ENCODE results near the gene CHGA.

CHGA gene, protein sequence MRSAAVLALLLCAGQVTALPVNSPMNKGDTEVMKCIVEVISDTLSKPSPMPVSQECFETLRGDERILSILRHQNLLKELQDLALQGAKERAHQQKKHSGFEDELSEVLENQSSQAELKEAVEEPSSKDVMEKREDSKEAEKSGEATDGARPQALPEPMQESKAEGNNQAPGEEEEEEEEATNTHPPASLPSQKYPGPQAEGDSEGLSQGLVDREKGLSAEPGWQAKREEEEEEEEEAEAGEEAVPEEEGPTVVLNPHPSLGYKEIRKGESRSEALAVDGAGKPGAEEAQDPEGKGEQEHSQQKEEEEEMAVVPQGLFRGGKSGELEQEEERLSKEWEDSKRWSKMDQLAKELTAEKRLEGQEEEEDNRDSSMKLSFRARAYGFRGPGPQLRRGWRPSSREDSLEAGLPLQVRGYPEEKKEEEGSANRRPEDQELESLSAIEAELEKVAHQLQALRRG

DNA sequence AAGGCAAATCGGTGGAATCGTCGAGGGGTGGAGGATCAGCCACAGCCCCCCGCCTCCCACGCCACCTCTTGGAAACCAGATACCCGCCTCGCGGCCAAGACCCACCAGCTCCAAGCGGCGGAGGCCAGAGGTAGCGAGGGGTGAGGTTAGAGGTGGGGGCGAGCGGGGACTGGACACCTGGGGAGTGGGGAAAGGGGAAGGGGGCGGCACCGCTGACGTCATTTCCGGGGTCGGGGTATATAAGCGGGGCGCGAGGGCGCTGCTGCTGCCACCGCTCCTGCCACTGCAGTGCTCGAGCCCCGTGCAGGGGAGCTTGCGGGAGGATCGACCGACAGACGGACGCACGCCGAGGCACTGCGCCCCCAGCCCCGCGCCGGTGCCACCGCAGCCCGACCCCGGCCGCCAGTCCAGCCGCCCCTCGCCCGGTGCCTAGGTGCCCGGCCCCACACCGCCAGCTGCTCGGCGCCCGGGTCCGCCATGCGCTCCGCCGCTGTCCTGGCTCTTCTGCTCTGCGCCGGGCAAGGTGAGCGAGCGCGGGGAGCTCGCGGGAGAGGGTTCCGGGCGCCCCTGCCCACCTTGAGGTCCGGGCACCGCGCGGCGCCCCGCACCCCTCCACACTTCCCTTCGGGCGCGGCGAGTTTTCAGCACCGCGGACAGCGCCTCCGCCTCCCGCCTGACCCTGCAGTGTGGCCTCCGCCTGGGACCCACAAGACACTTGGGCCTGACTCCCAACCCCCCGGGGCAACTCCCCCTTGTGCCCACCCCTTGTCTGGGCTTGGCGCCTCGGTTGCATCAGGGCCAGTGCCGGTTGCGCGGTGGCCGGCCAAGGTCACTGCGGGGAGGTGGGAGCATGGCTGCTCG, at the start of gene CHGA:
TSS of gene CHGA (plus strand) at position 268 of the 861 bp plus-strand sequence. CDS start at position 478, 210 bp downstream.
- peaks cover 40% of the 10 kb centered on the region for H3K27me3 Mint-ChIP-seq
- peak within 1 kb of the TSS; percentile 23 for H3K4me3 Mint-ChIP-seq
- H3K9me3 Mint-ChIP-seq, result no peaks in the 10 kb centered on the region
- no peak within 1 kb of the TSS for H3K27ac Mint-ChIP-seq
- ATAC-seq, result peak; percentile 62
- peaks cover 25% of the 10 kb centered on the region for H3K4me1 Mint-ChIP-seq
- H3K36me3 Mint-ChIP-seq, result no peaks in the 10 kb centered on the region

DNA sequence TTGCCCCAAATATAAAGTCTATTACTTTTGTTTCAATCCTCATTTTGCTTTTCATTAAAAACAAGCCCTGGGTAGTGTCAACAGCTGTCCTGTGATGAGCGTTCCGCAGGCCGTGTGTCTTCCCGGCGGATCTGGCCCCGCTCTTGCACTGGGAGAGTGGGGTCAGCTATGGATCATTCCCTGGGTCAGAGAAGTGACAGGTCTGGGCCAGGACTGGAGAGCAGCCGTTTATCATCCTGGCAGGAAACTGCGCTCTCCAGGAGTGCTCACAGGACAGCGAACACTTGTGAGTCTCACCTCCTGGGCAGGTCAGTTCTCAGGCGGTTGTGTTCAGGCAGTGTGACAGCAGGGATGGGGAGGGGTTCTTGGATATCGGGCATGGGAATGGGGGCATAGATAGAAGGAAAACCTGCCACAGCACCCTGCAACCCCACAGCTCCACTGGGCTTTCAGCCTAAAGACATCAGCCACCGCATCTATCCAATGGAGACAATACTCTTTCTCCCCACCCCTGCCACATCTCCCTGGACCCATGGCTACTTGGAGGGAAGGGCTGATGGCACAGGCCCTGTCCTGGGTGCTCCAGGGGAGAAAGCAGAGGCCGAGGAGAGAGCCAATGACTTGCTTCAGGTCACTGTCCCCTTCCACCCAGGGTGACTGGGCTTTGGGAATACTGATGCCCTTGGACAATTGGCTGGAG, 47.8 kb upstream of the CHGA start:
- Mint-ChIP-seq H3K9me3 (no peaks in the 10 kb centered on the region), H3K27ac (no peak overlapping the region), H3K4me3 (no peak overlapping the region), H3K36me3 (no peaks in the 10 kb centered on the region), H3K4me1 (no peaks in the 10 kb centered on the region), H3K27me3 (peaks cover 39% of the 10 kb centered on the region)
- no peak for ATAC-seq

DNA sequence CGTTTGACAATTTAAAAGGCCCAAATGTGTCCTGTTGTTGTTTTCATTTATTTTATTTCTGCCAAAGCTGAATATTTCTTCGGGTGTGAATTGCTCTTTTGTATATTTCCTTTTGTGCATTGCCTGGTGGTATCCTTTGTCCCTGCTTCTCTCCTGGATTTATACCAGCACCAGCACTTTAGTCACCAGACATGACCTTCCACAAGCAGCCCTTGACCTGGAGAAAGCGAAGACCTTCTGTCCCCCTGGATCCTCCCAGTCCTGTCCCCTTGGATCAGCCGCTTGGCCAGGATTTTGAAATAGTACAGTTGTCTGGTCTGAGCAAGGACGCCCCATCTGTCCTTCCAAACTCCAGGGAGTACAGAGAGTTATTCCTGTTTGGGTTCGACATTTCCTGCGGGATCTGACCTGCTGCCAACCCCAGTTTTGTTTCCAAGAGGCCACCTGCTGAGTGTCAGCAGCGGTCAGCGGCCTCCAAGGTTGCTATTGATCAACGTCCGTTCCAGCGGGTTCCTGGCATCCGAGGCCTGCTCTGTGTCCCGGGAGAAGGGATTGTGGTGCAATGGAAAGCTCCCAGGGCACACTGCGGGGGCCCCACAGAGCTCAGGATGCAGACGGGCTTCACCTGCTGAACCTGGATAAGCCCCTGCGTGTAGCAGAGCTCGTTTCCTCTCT, 45.1 kb upstream of the CHGA start:
- H3K9me3 Mint-ChIP-seq, result no peaks in the 10 kb centered on the region
- H3K27ac Mint-ChIP-seq, result no peak overlapping the region
- no peak for ATAC-seq
- H3K36me3 Mint-ChIP-seq, result no peaks in the 10 kb centered on the region
- peaks cover 60% of the 10 kb centered on the region for H3K27me3 Mint-ChIP-seq
- no peaks in the 10 kb centered on the region for H3K4me1 Mint-ChIP-seq
- no peak overlapping the region for H3K4me3 Mint-ChIP-seq

DNA sequence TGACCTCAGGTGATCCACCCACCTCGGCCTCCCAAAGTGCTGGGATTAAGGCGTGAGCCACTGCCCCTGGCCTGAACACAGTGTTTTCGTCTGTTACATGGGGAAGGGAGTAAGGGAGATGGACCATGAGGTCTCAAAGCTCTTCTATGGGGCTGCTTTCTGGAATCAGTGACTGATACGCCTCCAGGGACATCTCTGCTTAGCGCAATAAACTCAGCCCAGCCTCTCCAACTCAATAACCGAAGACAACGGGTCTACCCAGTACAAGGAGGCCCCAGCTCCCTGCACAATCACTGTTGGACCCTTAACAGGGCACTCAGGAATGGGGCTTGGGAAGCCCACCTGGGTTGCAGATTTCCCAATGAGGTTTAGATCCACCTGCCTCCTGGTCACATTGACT, 42.6 kb upstream of the CHGA start:
- Mint-ChIP-seq H3K27ac (no peak overlapping the region), H3K27me3 (peaks cover 68% of the 10 kb centered on the region), H3K4me3 (no peak overlapping the region), H3K9me3 (peaks cover 3% of the 10 kb centered on the region), H3K36me3 (no peaks in the 10 kb centered on the region), H3K4me1 (no peaks in the 10 kb centered on the region)
- ATAC-seq, result no peak

DNA sequence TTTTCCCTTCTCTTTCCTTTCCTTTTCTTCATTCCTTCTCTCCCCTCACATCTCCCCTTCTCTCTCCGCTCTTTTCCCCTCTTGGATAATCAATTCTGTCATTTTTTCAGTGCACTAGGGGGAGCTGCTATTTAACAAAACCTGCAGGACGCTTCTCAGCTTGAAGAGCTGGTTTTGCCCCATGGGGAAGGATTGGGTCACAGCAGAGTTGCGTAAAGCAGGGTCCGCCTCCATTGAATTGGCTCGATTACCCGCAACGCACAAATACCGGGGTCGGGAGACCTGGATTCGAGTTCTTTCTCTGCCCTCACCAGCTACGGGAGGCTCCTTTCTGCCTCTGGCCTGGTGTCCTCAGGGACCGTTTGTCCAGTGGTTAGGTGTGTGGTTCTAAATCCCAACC, 42.1 kb upstream of the CHGA start:
- no peak for ATAC-seq
- Mint-ChIP-seq H3K27me3 (peaks cover 72% of the 10 kb centered on the region), H3K4me1 (no peaks in the 10 kb centered on the region), H3K27ac (no peak overlapping the region), H3K9me3 (peaks cover 3% of the 10 kb centered on the region), H3K36me3 (no peaks in the 10 kb centered on the region), H3K4me3 (no peak overlapping the region)

DNA sequence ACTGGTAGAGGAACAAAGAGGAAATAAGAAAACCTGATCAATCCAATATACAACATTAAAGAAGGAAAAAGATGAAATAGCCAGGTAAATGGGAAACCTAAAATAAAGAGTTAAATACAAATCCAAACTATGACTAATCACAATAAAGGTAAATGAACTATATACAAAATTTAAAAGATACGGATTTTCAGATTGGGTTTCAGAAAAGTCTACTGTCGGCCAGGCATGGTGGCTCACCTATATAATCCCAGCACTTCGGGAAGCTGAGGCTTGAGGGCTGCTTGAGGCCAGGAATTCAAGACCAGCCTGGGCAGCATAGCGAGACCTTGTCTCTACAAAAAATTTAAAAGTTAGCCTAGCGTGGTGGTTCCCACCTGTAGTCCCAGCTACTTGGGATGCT, 39.9 kb upstream of the CHGA start:
- Mint-ChIP-seq H3K27ac (no peak overlapping the region), H3K4me3 (no peak overlapping the region), H3K9me3 (peaks cover 7% of the 10 kb centered on the region), H3K27me3 (peaks cover 68% of the 10 kb centered on the region), H3K36me3 (no peaks in the 10 kb centered on the region), H3K4me1 (no peaks in the 10 kb centered on the region)
- no peak for ATAC-seq

DNA sequence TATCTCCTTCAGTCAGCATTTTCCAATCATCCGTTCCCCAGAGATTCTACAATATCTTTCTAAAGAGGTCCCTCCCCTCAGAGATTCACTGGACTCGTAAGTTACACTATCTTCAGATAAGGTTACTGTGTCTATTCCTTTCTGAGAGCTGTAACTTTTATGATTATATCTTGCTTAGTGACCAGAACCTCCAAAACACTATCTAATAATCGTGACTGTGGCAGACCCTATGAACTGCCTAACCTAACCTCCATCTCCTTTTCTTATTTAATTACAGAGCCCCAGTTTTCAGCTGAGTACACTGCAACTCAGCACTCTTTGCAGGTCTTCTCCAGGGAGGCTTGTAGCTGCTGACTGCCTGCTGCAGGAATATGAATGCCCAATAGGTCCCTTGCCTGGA, 38.5 kb upstream of the CHGA start:
- Mint-ChIP-seq H3K27me3 (peaks cover 63% of the 10 kb centered on the region), H3K9me3 (peaks cover 7% of the 10 kb centered on the region), H3K4me1 (no peaks in the 10 kb centered on the region)

DNA sequence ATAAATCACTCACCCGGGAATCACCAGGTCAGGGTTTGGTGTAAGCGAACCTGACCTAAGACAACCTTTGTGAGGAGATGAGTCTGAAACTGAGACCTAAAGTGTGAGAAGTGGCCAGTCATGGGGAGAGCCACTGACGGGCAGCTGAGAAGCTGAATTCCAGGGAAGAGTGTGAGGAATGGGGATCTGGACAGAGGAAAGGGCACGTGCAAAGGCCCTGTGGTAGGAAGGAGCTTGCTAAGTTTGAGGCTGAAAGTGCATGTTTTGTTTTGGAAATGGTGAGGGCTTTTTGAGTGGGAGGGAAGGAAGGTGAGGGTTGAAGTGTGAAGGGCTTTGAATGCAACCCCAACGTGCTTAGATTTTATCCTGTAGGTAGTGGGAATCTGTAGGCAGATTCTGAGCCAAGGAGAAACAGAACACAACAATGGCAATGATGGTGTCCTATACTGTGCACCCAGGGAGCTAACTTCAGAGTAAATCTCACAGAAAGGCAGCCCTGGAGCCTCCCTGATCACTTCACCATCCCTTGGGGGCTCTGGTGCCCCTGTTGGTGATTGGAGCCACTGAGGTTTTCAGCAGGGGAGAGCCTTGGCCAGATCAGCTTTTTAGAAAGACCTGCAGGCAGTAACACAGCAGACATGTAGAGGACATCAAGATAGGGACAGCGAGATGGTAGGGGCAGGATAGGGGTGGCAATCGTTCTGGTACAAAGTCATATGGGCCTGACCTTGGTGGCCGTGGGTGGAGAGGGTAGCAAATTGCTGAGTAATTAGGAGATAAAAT, 37.5 kb upstream of the CHGA start:
- H3K36me3 Mint-ChIP-seq, result no peaks in the 10 kb centered on the region
- H3K27me3 Mint-ChIP-seq, result peaks cover 52% of the 10 kb centered on the region
- H3K9me3 Mint-ChIP-seq, result peaks cover 7% of the 10 kb centered on the region
- ATAC-seq, result no peak
- no peaks in the 10 kb centered on the region for H3K4me1 Mint-ChIP-seq
- no peak overlapping the region for H3K4me3 Mint-ChIP-seq
- no peak overlapping the region for H3K27ac Mint-ChIP-seq

More for the DNA sequence above, 38.5 kb upstream of the CHGA start:
- Mint-ChIP-seq H3K4me3 (no peak overlapping the region), H3K27ac (no peak overlapping the region), H3K36me3 (no peaks in the 10 kb centered on the region)
- no peak for ATAC-seq

DNA sequence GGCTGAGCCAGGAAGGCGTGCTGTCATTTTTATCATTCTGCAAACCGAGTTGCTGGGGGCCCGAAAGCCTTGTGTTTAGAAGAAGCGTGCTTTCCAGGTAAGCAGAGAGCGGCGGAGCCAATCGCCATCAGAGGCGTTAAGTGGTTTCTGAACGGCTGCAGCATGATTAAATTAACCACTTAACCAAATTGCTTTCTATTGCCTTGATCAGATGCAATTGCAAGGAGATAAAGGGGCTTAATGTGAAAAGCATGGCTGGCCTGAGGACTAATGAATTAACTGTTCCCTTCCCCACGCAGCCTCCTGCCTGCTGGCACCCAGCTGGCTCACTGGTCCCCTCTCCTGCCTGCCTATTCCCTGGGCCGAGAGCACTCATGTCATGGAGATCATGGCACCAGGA, 36.6 kb upstream of the CHGA start:
- Mint-ChIP-seq H3K36me3 (no peaks in the 10 kb centered on the region), H3K27ac (no peak overlapping the region), H3K4me3 (no peak overlapping the region), H3K9me3 (peaks cover 7% of the 10 kb centered on the region), H3K27me3 (peaks cover 44% of the 10 kb centered on the region), H3K4me1 (no peaks in the 10 kb centered on the region)
- no peak for ATAC-seq

DNA sequence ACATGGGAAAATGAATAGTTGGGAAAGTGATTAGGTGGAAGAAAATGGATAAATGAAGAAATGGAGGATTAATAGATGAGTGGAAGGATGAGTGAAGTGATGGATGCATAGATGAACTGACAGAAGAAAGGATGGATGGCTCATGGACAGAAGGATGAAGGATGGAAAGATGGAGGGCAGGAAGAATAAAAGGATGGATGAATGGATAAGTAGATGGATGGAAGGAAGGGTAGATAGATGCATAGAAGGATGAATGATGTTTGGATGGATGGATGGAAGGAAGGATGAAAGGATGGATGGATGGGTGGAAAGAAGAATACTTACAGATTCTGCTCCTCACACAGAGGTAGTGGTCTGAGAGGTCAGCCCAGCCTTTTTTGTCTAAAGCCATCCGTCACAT, 35.8 kb upstream of the CHGA start:
- H3K4me1 Mint-ChIP-seq, result no peaks in the 10 kb centered on the region
- H3K4me3 Mint-ChIP-seq, result no peak overlapping the region
- H3K36me3 Mint-ChIP-seq, result no peaks in the 10 kb centered on the region
- no peak for ATAC-seq
- H3K27ac Mint-ChIP-seq, result no peak overlapping the region
- peaks cover 35% of the 10 kb centered on the region for H3K27me3 Mint-ChIP-seq
- H3K9me3 Mint-ChIP-seq, result peaks cover 7% of the 10 kb centered on the region

DNA sequence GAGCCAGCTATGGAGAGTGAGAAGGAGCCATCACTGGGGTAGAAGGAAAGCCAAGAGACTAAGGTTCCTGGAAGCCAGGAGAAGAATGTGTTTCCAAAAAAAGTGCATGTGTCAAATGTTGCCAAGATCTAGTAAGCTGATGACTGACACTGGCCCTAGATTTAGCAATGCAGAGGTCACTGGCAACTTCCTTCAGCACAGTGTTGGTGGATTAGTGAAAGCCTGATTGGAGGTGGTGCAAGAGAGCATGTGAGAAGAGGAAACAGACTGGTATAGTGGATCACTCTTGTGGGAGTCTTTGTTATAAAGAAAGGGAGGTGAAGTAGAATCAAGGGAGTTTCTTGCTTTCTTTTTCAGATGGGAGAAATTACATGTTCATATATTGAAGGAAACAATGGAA, 34.1 kb upstream of the CHGA start:
- Mint-ChIP-seq H3K9me3 (peaks cover 10% of the 10 kb centered on the region), H3K36me3 (no peaks in the 10 kb centered on the region), H3K4me3 (no peak overlapping the region), H3K27me3 (peaks cover 35% of the 10 kb centered on the region), H3K27ac (no peak overlapping the region), H3K4me1 (no peaks in the 10 kb centered on the region)
- no peak for ATAC-seq

DNA sequence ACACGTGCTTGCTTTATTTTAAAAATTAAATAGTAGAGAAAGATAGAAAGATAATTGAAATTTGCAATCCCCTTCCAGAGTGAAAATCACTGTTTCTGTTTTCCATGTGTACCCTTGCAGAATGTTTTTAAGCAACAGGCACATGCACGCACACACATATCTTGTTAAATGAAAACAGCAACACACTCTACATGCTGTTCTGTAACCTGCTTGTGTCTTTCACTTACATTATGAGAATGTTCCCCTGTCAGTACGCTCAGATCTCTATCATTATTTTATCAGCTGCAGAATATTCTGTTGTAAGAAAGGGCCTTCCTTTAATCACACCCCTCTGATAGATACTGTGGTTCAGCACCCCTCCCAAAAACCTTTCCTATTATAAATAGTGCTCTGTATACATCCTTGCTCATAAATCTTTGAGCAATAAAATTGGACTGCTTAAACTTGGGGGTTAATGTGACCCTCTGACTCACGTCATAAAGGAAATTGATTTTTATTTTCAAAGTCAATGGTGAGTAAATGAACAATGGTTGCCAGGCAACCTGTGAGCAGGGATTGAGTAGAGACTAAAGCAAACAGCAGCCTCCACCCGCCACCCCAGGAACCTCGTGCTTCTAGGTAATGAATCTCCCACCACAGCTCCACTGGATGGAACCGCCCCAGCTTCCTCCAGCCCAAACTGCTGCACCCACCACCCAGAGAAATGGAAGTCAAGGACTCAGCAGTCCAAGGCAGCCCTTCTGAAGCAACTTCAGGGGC, 31.9 kb upstream of the CHGA start:
- H3K4me3 Mint-ChIP-seq, result no peak overlapping the region
- no peaks in the 10 kb centered on the region for H3K4me1 Mint-ChIP-seq
- no peak for ATAC-seq
- H3K9me3 Mint-ChIP-seq, result peaks cover 9% of the 10 kb centered on the region
- no peak overlapping the region for H3K27ac Mint-ChIP-seq
- no peaks in the 10 kb centered on the region for H3K36me3 Mint-ChIP-seq
- H3K27me3 Mint-ChIP-seq, result peaks cover 22% of the 10 kb centered on the region

DNA sequence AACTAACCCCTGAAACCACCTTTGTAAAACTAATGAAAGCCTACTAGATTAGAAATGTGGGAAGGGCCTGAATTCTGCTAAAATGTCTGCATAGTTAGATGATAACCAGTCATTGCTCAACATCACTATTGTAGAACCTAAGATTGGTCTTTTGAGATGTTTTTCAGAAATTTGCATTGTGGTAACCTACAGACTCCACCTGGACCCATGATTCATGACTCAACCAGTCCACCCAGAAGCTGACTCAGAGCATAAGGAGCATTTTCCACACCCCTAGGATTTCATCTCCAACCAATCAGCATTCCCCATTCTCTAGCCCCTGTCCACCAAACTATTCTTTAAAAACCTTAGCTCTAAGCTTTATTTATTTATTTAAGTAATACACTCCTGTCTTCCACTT, 30.4 kb upstream of the CHGA start:
- peaks cover 26% of the 10 kb centered on the region for H3K27me3 Mint-ChIP-seq
- no peaks in the 10 kb centered on the region for H3K36me3 Mint-ChIP-seq
- H3K4me1 Mint-ChIP-seq, result peaks cover 5% of the 10 kb centered on the region
- H3K9me3 Mint-ChIP-seq, result peaks cover 5% of the 10 kb centered on the region
- no peak overlapping the region for H3K4me3 Mint-ChIP-seq
- ATAC-seq, result no peak
- H3K27ac Mint-ChIP-seq, result no peak overlapping the region

All from stimulated activated memory B cell treated with anti-CD40 and anti-IgM and Interleukin-4, amounts not matched to agents 10 μg/mL and 1 μg/mL and 100 μg/mL, for 72 hours (primary cell).